Suprapubic skin (tissue), 4 donors: ENCODE results near the gene CYTH1. TPM values are rescaled to one million over a fixed set of nuclear protein-coding genes. Genes with fewer than 3 reads are reported as not detected.
"Not testable (repeated sequence)": the region's sequence is repeated elsewhere in the genome, so short reads cannot be mapped to it uniquely, and the experiment has no call there.

Source experiments
- DNase-seq, 2 donors: peaks; one replicate each; pipeline ENCODE4 v3.0.0-alpha.2; 2019; ENCODE audit warnings: low spot score in 2 of 2
- H3K27ac ChIP-seq: fragments of 200-600 bp; sonication (generic); one replicate; pipeline ENCODE4 v1.5.1; 2019
- H3K27me3 ChIP-seq: fragments of 200-600 bp; sonication (generic); one replicate; pipeline ENCODE4 v1.5.1; 2019
- H3K36me3 ChIP-seq: fragments of 200-600 bp; sonication (generic); one replicate; pipeline ENCODE4 v1.5.1; 2019
- H3K4me1 ChIP-seq: fragments of 200-600 bp; sonication (generic); one replicate; pipeline ENCODE4 v1.5.1; 2019
- H3K4me3 ChIP-seq: fragments of 200-600 bp; sonication (generic); one replicate; pipeline ENCODE4 v1.5.1; 2019; ENCODE audit warnings: mild to moderate bottlenecking
- H3K9me3 ChIP-seq: fragments of 200-600 bp; sonication (generic); one replicate; pipeline ENCODE4 v1.5.1; 2019
- CTCF ChIP-seq, 2 donors: fragments of 200-600 bp in 1 of 2; fragments of 450-650 bp in 1 of 2; sonication (generic) in 1 of 2; IDR thresholded peaks; one replicate each; pipeline ENCODE4 v1.5.1; 2016 to 2019; ENCODE audit warnings: antibody characterized with exemption in 2 of 2, mild to moderate bottlenecking in 1 of 2, moderate library complexity in 1 of 2
- EP300 ChIP-seq: sonication (generic); formaldehyde crosslinking; IDR thresholded peaks from one replicate; pipeline ENCODE4 v1.6.1; 2017; ENCODE audit warnings: antibody characterized with exemption
- POLR2A ChIP-seq, 2 donors: fragments of 450-650 bp; IDR thresholded peaks; one replicate each; pipeline ENCODE4 v1.6.1; 2017; ENCODE audit warnings: antibody characterized with exemption in 2 of 2, mild to moderate bottlenecking in 2 of 2, moderate library complexity in 2 of 2
- POLR2AphosphoS5 ChIP-seq, 3 donors: sonication (generic); formaldehyde crosslinking; IDR thresholded peaks; one replicate each; pipeline ENCODE4 v1.6.1; 2017; ENCODE audit warnings: antibody characterized with exemption in 3 of 3
- WGBS: methylation state at CpG from one replicate; pipeline ENCODE4 v1.1.5; 2018; 5-methylcytosine and 5-hydroxymethylcytosine counted together
- total RNA-seq, 4 donors: library from RNA; depleted of rRNA; stranded (reverse); fragments of >200 nt; gene quantifications; one replicate each; pipeline ENCODE4 v1.1.0, GENCODE V29; 2016

CYTH1 gene
- total RNA-seq, 4 donors from 2014 or later: 57.6 to 88.6 (median 74.9) TPM

- DNase-seq: no peak
- no peak overlapping the region for H3K27ac ChIP-seq
- H3K36me3 ChIP-seq: no peaks in the 10 kb centered on the region
- no peaks in the 10 kb centered on the region for H3K9me3 ChIP-seq
- H3K4me1 ChIP-seq: peaks cover 66% of the 10 kb centered on the region
- no peak overlapping the region for H3K4me3 ChIP-seq
- H3K27me3 ChIP-seq: no peaks in the 10 kb centered on the region
- 63% methylated on average over 5 of the region's 5 CpGs for WGBS
- TF ChIP-seq POLR2AphosphoS5 (IDR thresholded peaks at IDR 0.05) (no peak), EP300 (no peak), POLR2A (IDR thresholded peaks at IDR 0.05) (no peak)
Observed at GRCh38 chr17:78761789-78762406, 20.2 kb downstream of the CYTH1 start.

- Histone ChIP-seq H3K27ac (peak overlapping the region; percentile 55), H3K36me3 (no peaks in the 10 kb centered on the region), H3K4me3 (no peak overlapping the region), H3K9me3 (no peaks in the 10 kb centered on the region), H3K27me3 (no peaks in the 10 kb centered on the region), H3K4me1 (peaks cover 54% of the 10 kb centered on the region)
- 86% methylated on average over 5 of the region's 5 CpGs for WGBS
- TF ChIP-seq POLR2AphosphoS5 (IDR thresholded peaks at IDR 0.05) (no peak), POLR2A (IDR thresholded peaks at IDR 0.05) (no peak), EP300 (no peak), CTCF (IDR thresholded peaks at IDR 0.05) (no peak)
- no peak for DNase-seq
Observed at GRCh38 chr17:78759969-78760352, 22.1 kb downstream of the CYTH1 start.

- H3K9me3 ChIP-seq: no peaks in the 10 kb centered on the region
- WGBS: 63% methylated on average over 11 of the region's 11 CpGs
- DNase-seq: no peak
- no peaks in the 10 kb centered on the region for H3K36me3 ChIP-seq
- H3K27me3 ChIP-seq: no peaks in the 10 kb centered on the region
- H3K4me1 ChIP-seq: peaks cover 49% of the 10 kb centered on the region
- no peak overlapping the region for H3K4me3 ChIP-seq
- TF ChIP-seq EP300: no peak
- TF ChIP-seq CTCF (IDR thresholded peaks at IDR 0.05): no peak
- no peak for TF ChIP-seq POLR2AphosphoS5 (IDR thresholded peaks at IDR 0.05)
- no peak for TF ChIP-seq POLR2A (IDR thresholded peaks at IDR 0.05)
- H3K27ac ChIP-seq: peak overlapping the region; percentile 55
Observed at GRCh38 chr17:78759203-78759968, 22.7 kb downstream of the CYTH1 start.

GRCh38 chr17:78753316-78754250, 28.5 kb downstream of the CYTH1 start:
- Histone ChIP-seq H3K36me3 (no peaks in the 10 kb centered on the region), H3K27ac (no peak overlapping the region), H3K9me3 (no peaks in the 10 kb centered on the region), H3K4me3 (no peak overlapping the region), H3K27me3 (no peaks in the 10 kb centered on the region), H3K4me1 (peaks cover 45% of the 10 kb centered on the region)
- WGBS: 79% methylated on average over 13 of the region's 13 CpGs
- DNase-seq: no peak
- TF ChIP-seq POLR2A (IDR thresholded peaks at IDR 0.05) (no peak), CTCF (IDR thresholded peaks at IDR 0.05) (no peak), EP300 (no peak), POLR2AphosphoS5 (IDR thresholded peaks at IDR 0.05) (no peak)

GRCh38 chr17:78751447-78752161, 30.5 kb downstream of the CYTH1 start:
- Histone ChIP-seq H3K4me1 (peaks cover 52% of the 10 kb centered on the region), H3K27ac (no peak overlapping the region), H3K9me3 (no peaks in the 10 kb centered on the region), H3K36me3 (no peaks in the 10 kb centered on the region), H3K4me3 (no peak overlapping the region), H3K27me3 (no peaks in the 10 kb centered on the region)
- DNase-seq: no peak
- TF ChIP-seq CTCF (IDR thresholded peaks at IDR 0.05) (no peak), EP300 (no peak), POLR2AphosphoS5 (IDR thresholded peaks at IDR 0.05) (no peak), POLR2A (IDR thresholded peaks at IDR 0.05) (no peak)
- WGBS: 89% methylated on average over 14 of the region's 14 CpGs

- not testable (repeated sequence) for H3K4me3 ChIP-seq, H3K36me3 ChIP-seq, H3K27me3 ChIP-seq, H3K27ac ChIP-seq, DNase-seq, H3K9me3 ChIP-seq
- WGBS: 98% methylated on average over 5 of the region's 5 CpGs
- peaks cover 54% of the 10 kb centered on the region for H3K4me1 ChIP-seq
Observed at GRCh38 chr17:78751000-78751399, 31.1 kb downstream of the CYTH1 start.
